C4-2B (cell line): ENCODE measurements around the gene ALOX5.

ENCODE experiments used
- ZFX ChIP-seq: fragments of 450-650 bp; IDR thresholded peaks from 2 replicates; pipeline ENCODE4 v1.6.1; 2017
- TF ChIP-seq, protein P1 (sequence below): fragments of 450-650 bp; conservative IDR thresholded peaks from 2 replicates; pipeline ENCODE4 v1.5.1; 2017; ENCODE audit warnings: mild to moderate bottlenecking

DNA sequence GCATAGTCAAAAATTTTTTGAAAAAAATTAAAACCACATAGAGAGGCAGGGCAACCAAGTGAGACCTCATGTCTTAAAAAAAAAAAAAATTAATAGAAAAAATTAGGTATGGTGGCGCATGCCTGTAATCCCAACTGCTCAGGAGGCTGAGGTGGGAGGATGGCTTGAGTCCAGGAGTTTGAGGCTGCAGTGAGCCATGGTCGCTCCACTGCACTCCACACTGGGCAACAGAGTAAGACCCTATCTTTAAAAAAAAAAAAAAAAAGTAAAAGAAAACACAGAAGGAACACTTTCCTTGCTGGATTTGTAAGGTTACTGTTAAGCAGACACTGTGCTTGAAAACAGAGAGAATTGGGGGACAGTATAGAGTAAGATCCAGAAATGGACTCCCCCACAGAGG lies 58.1 kb downstream of the ALOX5 start:
- TF ChIP-seq, protein P1, sequence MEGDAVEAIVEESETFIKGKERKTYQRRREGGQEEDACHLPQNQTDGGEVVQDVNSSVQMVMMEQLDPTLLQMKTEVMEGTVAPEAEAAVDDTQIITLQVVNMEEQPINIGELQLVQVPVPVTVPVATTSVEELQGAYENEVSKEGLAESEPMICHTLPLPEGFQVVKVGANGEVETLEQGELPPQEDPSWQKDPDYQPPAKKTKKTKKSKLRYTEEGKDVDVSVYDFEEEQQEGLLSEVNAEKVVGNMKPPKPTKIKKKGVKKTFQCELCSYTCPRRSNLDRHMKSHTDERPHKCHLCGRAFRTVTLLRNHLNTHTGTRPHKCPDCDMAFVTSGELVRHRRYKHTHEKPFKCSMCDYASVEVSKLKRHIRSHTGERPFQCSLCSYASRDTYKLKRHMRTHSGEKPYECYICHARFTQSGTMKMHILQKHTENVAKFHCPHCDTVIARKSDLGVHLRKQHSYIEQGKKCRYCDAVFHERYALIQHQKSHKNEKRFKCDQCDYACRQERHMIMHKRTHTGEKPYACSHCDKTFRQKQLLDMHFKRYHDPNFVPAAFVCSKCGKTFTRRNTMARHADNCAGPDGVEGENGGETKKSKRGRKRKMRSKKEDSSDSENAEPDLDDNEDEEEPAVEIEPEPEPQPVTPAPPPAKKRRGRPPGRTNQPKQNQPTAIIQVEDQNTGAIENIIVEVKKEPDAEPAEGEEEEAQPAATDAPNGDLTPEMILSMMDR = no peak
- TF ChIP-seq ZFX = no peak
